ENCODE results near the gene PPFIA3.

DNA sequence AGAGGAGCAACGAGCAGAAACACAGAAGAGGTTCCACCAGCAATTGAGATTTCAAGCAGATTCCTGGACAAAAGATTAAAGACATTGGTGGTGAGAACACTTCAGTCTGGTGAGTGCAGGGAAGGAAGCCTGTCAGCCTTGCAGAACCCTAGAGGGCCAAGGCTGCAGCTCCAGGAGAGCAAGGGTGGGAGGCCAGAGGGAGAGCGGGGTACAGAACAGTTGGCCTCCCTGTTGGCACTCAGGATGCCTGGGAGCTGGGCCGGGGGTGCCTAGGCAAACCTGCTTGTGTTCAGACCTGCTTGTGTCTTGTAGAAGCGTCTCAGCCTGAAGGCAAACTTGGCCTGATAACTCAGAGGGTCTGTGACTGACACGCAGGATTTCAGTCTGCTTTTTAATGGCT, 10.3 kb upstream of the PPFIA3 start:
- TF ChIP-seq, protein P1, sequence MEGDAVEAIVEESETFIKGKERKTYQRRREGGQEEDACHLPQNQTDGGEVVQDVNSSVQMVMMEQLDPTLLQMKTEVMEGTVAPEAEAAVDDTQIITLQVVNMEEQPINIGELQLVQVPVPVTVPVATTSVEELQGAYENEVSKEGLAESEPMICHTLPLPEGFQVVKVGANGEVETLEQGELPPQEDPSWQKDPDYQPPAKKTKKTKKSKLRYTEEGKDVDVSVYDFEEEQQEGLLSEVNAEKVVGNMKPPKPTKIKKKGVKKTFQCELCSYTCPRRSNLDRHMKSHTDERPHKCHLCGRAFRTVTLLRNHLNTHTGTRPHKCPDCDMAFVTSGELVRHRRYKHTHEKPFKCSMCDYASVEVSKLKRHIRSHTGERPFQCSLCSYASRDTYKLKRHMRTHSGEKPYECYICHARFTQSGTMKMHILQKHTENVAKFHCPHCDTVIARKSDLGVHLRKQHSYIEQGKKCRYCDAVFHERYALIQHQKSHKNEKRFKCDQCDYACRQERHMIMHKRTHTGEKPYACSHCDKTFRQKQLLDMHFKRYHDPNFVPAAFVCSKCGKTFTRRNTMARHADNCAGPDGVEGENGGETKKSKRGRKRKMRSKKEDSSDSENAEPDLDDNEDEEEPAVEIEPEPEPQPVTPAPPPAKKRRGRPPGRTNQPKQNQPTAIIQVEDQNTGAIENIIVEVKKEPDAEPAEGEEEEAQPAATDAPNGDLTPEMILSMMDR (IDR thresholded peaks at IDR 0.05): no peak
- TF ChIP-seq EZH2 (IDR thresholded peaks at IDR 0.05; ENCODE audit: borderline replicate concordance, insufficient read depth, low read depth, low read length, poor library complexity, severe bottlenecking): no peak
